Activated naive CD8-positive, alpha-beta T cell treated with anti-CD3 and anti-CD28 coated beads for 36 hours (primary cell): ENCODE results near the gene ANKRD24. TPM values are rescaled to one million over a fixed set of nuclear protein-coding genes. Genes with fewer than 3 reads are reported as not detected.
"Not testable (repeated sequence)": the region's sequence is repeated elsewhere in the genome, so short reads cannot be mapped to it uniquely, and the experiment has no call there.

ENCODE experiments used
- DNase-seq: peaks from one replicate; pipeline ENCODE4 v3.0.0; 2021
- H3K27ac Mint-ChIP-seq: one replicate; pipeline ENCODE4 v1.8.0; 2022; ENCODE audit warnings: mild to moderate bottlenecking, moderate library complexity, mixed read lengths
- H3K27me3 Mint-ChIP-seq: one replicate; pipeline ENCODE4 v1.8.0; 2022; ENCODE audit warnings: mild to moderate bottlenecking, mixed read lengths
- H3K36me3 Mint-ChIP-seq: one replicate; pipeline ENCODE4 v1.8.0; 2021; ENCODE audit warnings: mild to moderate bottlenecking, mixed read lengths
- H3K4me1 Mint-ChIP-seq: one replicate; pipeline ENCODE4 v1.8.0; 2021; ENCODE audit warnings: mixed read lengths
- H3K4me3 Mint-ChIP-seq: one replicate; pipeline ENCODE4 v1.8.0; 2022; ENCODE audit warnings: mild to moderate bottlenecking, moderate library complexity, mixed read lengths
- H3K9me3 Mint-ChIP-seq: one replicate; pipeline ENCODE4 v1.8.0; 2022; ENCODE audit warnings: mixed read lengths
- total RNA-seq, 2 experiments: library from RNA; stranded (reverse); gene quantifications; one replicate each; pipeline ENCODE4 v1.2.3, GENCODE V29; 2021

The ANKRD24 gene
- total RNA-seq, 2 experiments from 2014 or later = 1.6 TPM

DNA sequence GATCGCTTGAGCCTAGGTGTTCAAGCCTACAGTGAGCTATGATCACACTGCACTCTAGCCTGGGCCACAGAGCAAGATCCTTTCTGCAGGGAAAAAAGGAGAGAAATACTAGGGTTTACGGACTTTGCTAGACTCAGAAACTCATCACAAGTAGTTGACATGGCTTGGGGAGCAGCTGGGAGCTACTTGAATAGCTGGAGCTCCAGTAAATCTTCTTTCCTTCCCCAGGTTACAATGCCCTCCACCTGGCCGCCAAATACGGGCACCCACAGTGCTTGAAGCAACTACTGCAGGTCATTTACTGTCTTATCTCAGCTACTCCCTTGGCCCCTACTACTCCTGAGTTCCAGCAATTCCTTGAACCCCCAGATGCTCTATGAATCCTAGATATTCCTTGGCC, 19.3 kb downstream of the ANKRD24 start:
- DNase-seq = no peak
- Mint-ChIP-seq H3K9me3 (peaks cover 8% of the 10 kb centered on the region), H3K27me3 (peaks cover 27% of the 10 kb centered on the region), H3K27ac (no peak overlapping the region), H3K36me3 (peaks cover 4% of the 10 kb centered on the region), H3K4me3 (no peak overlapping the region), H3K4me1 (peaks cover 10% of the 10 kb centered on the region)

DNA sequence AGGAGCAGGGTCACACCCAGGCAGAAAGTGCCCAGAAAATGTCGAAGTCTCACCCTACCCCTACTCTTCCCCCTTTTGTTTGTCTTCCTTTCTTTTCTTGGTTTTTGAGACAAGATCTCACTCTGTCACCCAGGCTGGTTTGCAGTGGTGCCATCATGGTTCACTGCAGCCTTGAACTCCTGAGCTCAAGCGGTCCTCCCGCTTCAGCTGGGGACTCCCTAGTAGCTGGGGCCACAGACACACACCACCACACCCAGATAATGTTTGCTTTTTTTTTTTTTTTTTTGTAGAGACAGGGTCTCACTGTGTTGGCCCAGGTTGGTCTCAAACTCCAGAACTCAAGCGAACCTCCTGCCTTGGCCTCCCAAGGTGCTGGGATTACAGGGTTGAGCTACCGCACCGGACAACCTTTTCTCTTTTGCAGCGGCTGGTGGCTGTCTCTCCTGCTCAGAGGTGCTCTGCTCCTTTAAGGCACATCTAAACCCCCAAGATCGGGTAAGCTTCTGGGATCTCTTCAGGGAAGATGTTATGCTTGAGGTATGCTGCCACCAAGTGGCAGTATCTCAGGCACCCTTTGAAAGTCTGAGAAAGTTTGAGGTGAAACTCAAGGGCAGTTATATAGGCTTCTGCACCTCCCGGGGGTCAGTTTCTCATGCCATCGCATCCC, 24.5 kb downstream of the ANKRD24 start:
- Mint-ChIP-seq H3K27ac (no peak overlapping the region), H3K27me3 (peaks cover 16% of the 10 kb centered on the region), H3K4me3 (no peak overlapping the region), H3K36me3 (no peaks in the 10 kb centered on the region), H3K4me1 (peaks cover 6% of the 10 kb centered on the region), H3K9me3 (no peaks in the 10 kb centered on the region)
- no peak for DNase-seq

DNA sequence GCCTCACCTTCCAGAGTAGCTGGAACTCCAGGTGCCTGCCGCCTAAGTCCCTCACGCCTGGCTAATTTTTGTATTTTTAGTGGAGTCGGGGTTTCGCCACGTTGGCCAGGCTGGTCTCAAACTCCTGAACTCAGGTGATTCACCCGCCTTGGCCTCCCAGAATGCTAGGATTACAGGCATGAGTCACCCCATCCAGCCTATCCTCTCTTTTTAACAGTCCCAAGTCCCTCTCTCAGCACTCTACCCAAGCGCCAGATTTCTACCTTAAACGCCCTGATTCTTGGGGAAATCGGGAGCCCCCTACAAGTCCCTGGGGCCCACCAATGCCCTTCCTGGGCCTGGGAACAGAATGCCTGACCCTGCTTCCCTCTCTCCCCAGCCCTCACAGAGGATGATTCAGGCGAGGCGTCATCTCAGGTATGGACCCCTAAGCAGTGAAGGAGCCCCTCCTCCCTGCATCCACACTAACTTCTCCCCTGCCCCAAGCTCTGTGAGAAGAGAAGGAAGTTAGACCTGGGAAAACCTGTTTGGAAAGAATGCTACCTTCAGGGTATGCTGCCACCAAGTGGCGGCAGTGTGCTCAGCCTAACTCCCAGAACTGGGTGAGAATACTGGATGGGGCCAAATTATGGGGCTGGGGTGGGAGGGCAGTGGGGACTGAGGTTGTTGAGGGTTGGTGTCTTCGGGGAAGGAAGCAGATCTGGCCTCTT, 26.1 kb downstream of the ANKRD24 start:
- H3K27me3 Mint-ChIP-seq = peaks cover 12% of the 10 kb centered on the region
- H3K27ac Mint-ChIP-seq = no peak overlapping the region
- H3K4me3 Mint-ChIP-seq = no peak overlapping the region
- no peaks in the 10 kb centered on the region for H3K9me3 Mint-ChIP-seq
- no peak for DNase-seq
- no peaks in the 10 kb centered on the region for H3K36me3 Mint-ChIP-seq
- peaks cover 6% of the 10 kb centered on the region for H3K4me1 Mint-ChIP-seq

DNA sequence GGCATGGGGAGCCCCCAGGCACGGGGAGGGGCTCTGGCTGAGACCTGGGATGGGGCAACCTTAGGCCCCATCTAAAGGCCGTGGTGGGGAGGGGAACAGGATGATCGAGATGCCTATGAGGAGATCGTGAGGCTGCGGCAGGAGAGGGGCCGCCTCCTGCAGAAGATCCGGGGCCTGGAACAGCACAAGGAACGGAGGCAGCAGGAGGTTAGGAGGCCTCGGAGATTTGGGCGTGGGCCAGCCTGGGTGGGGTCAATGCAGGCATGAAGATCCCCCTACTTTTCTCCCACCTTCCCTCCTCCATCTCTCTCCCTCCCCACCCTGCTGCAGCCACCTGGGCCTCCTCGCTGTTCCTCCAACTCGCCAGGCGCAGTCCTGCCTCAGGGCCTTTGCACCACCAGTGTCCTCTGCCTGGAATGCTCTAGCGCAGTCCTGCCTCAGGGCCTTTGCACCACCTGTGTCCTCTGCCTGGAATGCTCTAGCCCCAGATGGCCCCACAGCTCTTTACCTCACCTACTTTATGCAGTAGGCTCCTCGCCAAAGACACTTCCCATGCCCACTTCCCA, 27.8 kb downstream of the ANKRD24 start:
- no peak for DNase-seq
- no peaks in the 10 kb centered on the region for H3K9me3 Mint-ChIP-seq
- peaks cover 9% of the 10 kb centered on the region for H3K27me3 Mint-ChIP-seq
- no peaks in the 10 kb centered on the region for H3K36me3 Mint-ChIP-seq
- no peaks in the 10 kb centered on the region for H3K4me1 Mint-ChIP-seq
- H3K4me3 Mint-ChIP-seq = no peak overlapping the region
- H3K27ac Mint-ChIP-seq = no peak overlapping the region

DNA sequence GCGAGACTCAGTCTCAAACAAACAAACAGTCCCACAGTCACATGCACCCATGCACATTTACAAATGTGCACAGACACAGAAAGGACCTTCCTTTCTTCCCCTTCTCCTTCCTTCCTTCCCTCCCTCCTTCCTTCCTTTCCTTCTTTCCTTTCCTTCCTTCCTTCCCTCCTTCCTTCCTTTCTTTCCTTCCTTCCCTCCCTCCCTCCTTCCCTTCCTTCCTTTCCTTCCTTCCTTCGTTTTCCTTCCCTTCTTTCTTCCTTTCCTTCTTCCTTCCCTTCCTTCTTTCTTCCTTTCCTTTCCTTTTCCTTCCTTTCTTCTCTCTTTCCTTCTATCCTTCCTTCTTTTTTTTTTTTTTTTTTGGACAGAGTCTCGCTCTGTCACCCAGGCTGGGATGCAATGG, 30.6 kb downstream of the ANKRD24 start:
- H3K9me3 Mint-ChIP-seq = peaks cover 7% of the 10 kb centered on the region
- H3K4me1 Mint-ChIP-seq = no peaks in the 10 kb centered on the region
- no peak overlapping the region for H3K27ac Mint-ChIP-seq
- H3K36me3 Mint-ChIP-seq = no peaks in the 10 kb centered on the region
- H3K27me3 Mint-ChIP-seq = peaks cover 6% of the 10 kb centered on the region
- DNase-seq = no peak
- no peak overlapping the region for H3K4me3 Mint-ChIP-seq

DNA sequence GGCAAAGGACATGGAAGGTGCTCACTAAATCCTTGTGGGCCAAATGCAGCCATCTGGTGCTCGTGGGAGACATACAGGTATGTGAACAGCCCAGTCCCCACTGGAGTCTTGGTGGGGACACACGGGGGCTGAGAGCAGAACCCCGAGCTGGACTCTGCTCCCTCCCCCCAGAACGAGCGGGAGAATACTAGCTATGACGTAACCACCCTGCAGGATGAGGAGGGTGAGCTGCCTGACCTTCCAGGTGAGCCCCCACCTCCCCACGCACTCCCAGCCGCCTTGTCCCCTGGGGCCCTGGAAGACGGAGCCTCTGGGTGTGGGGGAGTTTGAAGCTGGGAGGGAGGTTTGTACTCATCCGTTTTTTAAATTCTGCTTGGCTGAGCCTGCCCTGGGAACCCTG, 33.3 kb downstream of the ANKRD24 start:
- H3K36me3 Mint-ChIP-seq = no peaks in the 10 kb centered on the region
- no peaks in the 10 kb centered on the region for H3K4me1 Mint-ChIP-seq
- DNase-seq = no peak
- no peak overlapping the region for H3K4me3 Mint-ChIP-seq
- H3K27me3 Mint-ChIP-seq = no peaks in the 10 kb centered on the region
- peaks cover 7% of the 10 kb centered on the region for H3K9me3 Mint-ChIP-seq
- H3K27ac Mint-ChIP-seq = no peak overlapping the region

DNA sequence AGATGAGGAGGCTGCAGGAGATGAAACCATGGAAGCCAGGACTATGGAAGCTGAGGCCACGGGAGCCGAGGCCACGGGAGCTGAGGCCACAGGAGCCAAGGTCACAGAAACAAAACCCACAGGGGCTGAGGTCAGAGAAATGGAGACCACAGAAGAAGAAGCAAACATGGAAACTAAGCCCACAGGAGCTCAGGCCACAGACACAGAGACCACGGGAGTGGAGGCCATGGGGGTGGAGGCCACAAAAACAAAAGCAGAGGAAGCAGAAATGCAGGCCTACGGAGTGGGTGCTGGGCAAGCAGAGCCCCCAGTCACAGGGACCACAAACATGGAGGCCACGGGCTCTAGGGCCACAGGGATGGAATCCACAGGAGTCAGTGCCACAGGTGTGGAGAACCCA, 34.4 kb downstream of the ANKRD24 start:
- Mint-ChIP-seq H3K27me3 (no peaks in the 10 kb centered on the region), H3K27ac (no peak overlapping the region), H3K4me1 (no peaks in the 10 kb centered on the region), H3K9me3 (peaks cover 7% of the 10 kb centered on the region), H3K36me3 (no peaks in the 10 kb centered on the region), H3K4me3 (no peak overlapping the region)
- DNase-seq = no peak

DNA sequence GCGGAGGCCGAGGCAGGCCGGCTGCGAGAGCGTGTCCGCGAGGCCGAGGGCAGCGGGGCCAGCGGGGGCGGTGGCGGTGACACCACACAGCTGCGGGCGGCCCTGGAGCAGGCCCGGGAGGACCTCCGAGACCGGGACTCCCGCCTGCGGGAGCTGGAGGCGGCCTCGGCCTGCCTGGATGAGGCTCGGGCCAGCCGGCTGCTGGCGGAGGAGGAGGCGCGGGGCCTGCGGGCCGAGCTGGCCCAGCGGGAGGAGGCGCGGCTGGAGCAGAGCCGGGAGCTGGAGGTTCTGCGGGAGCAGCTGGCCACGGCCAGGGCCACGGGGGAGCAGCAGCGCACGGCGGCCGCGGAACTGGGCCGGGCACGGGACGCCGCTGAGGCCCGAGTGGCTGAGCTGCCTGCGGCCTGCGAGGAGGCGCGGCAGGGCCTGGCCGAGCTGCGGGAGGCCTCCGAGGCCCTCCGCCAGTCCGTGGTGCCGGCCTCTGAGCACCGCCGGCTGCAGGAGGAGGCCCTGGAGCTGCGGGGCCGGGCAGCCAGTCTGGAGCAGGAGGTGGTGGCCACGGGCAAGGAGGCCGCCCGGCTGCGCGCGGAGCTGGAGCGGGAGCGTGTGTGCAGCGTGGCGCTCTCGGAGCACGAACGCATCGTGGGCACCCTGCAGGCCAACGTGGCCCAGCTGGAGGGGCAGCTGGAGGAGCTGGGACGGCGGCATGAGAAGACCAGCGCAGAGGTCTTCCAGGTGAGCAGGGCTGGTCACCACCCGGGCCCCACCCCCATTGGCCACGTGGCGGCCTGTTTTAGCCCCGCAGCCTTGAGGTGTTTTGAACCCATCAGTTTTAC, 35.2 kb downstream of the ANKRD24 start:
- H3K27me3 Mint-ChIP-seq = no peaks in the 10 kb centered on the region
- DNase-seq = no peak
- H3K27ac Mint-ChIP-seq = no peak overlapping the region

DNA sequence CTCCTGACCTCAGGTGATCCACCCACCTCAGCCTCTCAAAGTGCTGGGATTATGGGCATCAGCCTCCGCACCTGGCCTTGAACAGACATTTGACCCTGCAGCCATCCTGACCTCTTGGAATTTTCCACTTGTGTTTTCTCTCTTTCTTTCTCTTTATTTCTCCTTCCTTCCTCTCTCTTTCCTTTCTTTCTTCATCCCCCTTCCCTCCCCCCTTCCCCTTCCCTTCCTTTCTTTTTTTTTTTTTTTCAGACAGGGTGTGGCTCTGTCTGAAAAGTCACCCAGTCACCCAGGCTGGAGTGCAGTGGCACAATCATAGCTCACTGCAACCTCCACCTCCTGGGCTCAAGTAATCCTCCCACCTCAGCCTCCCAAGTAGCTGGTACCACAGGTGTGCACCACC, 36.0 kb downstream of the ANKRD24 start:
- H3K4me1 Mint-ChIP-seq, DNase-seq, H3K27ac Mint-ChIP-seq, H3K9me3 Mint-ChIP-seq, H3K4me3 Mint-ChIP-seq, H3K36me3 Mint-ChIP-seq, H3K27me3 Mint-ChIP-seq: not testable (repeated sequence)

More for the DNA sequence above, 35.2 kb downstream of the ANKRD24 start:
- Mint-ChIP-seq H3K4me3 (no peak overlapping the region), H3K9me3 (peaks cover 7% of the 10 kb centered on the region), H3K36me3 (no peaks in the 10 kb centered on the region), H3K4me1 (no peaks in the 10 kb centered on the region)

DNA sequence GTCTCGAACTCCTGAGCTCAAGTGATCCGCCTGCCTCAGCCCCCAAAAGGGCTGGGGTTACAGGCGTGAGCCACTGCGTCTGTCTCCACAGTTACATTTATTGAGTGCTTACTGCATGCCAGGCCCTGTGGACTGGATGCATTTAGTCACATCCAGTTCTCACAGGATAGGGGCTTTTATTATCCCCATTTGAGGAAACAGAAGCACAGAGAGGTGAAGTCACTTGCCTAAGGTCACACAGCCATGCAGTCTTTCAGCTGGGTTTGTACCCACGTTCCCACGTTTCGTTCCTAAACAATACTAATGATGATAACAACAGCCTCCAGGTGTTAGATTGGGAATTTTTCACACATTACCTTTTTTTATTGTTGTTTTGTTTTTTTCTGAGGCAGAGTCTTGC, 37.7 kb downstream of the ANKRD24 start:
- Mint-ChIP-seq H3K36me3 (no peaks in the 10 kb centered on the region), H3K4me1 (no peaks in the 10 kb centered on the region), H3K27me3 (no peaks in the 10 kb centered on the region), H3K4me3 (no peak overlapping the region), H3K9me3 (peaks cover 7% of the 10 kb centered on the region), H3K27ac (no peak overlapping the region)
- DNase-seq = no peak

DNA sequence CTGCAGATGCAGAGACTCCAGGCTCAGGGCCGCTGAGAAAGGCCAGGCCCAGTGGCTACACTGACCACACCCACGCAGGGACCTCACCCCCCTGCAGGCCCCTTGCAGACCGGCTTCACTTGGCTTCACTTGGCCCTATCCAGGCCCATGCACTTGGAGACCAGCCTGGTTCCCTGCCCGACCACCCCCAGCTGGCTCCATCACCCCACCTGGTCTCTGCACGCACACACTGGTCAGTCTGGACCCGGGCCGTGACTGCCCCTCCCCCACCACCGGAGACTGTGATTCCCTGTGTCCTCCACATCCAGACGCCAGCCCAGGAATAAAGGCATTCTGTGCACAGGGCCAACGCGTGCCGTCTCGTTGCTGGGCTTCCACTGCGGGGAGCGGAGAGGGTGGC, 42.0 kb downstream of the ANKRD24 start:
- DNase-seq = no peak
- peaks cover 3% of the 10 kb centered on the region for H3K4me1 Mint-ChIP-seq
- H3K9me3 Mint-ChIP-seq = no peaks in the 10 kb centered on the region
- H3K27ac Mint-ChIP-seq = no peak overlapping the region
- peaks cover 1% of the 10 kb centered on the region for H3K27me3 Mint-ChIP-seq
- no peaks in the 10 kb centered on the region for H3K36me3 Mint-ChIP-seq
- no peak overlapping the region for H3K4me3 Mint-ChIP-seq

DNA sequence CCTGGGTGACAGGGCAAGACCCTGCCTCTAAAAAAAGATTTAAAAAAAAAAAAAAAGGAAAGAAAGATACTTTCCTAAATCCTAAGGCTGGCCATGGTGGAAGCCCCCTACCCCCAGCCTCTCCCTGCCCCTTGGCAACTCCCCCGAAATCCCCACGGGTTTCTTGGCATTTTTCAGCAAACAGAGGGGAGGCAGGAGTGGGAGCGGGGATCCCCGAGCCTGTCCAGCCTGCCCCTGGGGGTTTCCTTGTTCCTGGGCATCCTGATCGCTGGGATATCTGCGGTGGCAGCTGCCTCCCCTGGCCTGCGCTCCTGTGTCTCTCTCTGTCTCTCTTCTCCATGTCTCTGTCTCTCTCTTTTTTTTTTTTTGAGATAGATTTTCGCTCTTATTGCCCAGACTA, 43.4 kb downstream of the ANKRD24 start:
- Mint-ChIP-seq H3K4me3 (no peak overlapping the region), H3K27ac (no peak overlapping the region), H3K36me3 (no peaks in the 10 kb centered on the region), H3K4me1 (peaks cover 7% of the 10 kb centered on the region), H3K27me3 (peaks cover 6% of the 10 kb centered on the region), H3K9me3 (no peaks in the 10 kb centered on the region)
- no peak for DNase-seq

DNA sequence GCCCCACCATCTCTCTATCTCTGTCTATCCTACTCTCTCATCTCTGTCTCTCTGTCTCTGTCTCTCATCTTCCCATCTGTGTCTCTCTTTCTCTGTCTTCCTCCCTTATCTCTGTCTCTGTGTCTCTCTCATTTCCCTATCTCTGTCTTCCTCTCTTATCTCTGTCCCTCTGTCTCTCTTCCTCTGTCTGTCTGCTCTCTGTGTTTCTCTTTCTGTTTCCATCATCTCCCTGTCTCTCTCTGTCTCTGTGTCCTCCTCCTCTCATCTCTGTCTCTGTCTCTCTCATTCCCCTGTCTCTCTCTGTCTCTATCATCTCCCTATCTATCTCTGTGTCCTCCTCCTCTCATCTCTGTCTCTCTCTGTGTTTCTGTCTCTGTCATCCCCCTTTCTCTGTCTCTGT, 45.3 kb downstream of the ANKRD24 start:
- Mint-ChIP-seq H3K4me1 (peaks cover 7% of the 10 kb centered on the region), H3K36me3 (no peaks in the 10 kb centered on the region), H3K4me3 (no peak overlapping the region), H3K27me3 (peaks cover 10% of the 10 kb centered on the region), H3K9me3 (no peaks in the 10 kb centered on the region), H3K27ac (no peak overlapping the region)
- DNase-seq = no peak

DNA sequence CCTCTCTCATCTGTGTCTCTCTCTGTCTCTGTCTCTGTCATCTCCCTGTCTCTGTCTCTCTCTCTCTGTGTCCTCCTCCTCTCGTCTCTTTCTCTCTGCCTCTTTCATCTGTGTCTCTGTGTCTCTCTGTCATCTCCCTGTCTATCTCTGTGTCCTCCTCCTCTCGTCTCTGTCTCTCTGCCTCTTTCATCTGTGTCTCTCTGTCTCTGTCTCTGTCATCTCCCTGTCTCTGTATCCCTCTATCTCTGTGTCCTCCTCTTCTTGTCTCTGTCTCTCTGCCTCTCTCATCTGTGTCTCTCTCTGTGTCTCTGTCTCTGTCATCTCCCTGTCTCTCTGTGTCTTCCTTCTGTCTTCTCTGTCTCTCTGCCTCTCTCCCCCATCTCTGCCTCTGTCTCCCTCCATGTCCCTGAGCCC, 46.3 kb downstream of the ANKRD24 start:
- Mint-ChIP-seq H3K4me1 (peaks cover 11% of the 10 kb centered on the region), H3K9me3 (no peaks in the 10 kb centered on the region), H3K27me3 (peaks cover 17% of the 10 kb centered on the region), H3K36me3 (no peaks in the 10 kb centered on the region), H3K4me3 (no peak overlapping the region), H3K27ac (no peak overlapping the region)
- DNase-seq = no peak
